ENCODE measurements around the gene CCDC77. TPM values are rescaled to one million over a fixed set of nuclear protein-coding genes. Genes with fewer than 3 reads are reported as not detected.

CCDC77 gene
- total and polyA plus RNA-seq, 10 of the 15 experiments (the other 5 are each of a cell fraction or from before 2014, with no cell fraction given): 8.8 to 22.5 (median 15.8) TPM

GRCh38 chr12:356276-356988, 45.0 kb upstream of the CCDC77 start:
- Histone ChIP-seq H3K9me3 (replicated peaks; ENCODE audit: control insufficient read depth, insufficient read depth, low read length) (no peaks in the 10 kb centered on the region), H3K79me2 (ENCODE audit: control insufficient read depth, insufficient read depth, low read length) (no peaks in the 10 kb centered on the region), H3K9ac (ENCODE audit: control insufficient read depth, insufficient read depth, low read length) (no peak overlapping the region), H3K27me3 (replicated peaks in 1 of 2; ENCODE audit: control insufficient read depth in 2 of 2, insufficient read depth in 2 of 2, low read length in 1 of 2) (no peaks in the 10 kb centered on the region), H3K36me3 (ENCODE audit: control insufficient read depth in 2 of 2, insufficient read depth in 2 of 2, low read length in 1 of 2) (peaks cover 6 to 34% of the 10 kb centered on the region in 2 experiments; a peak in 3 of 4 replicates), H2AFZ (ENCODE audit: control insufficient read depth, low read depth, low read length) (no peak overlapping the region), H3K4me3 (no peak overlapping the region), H3K27ac (ENCODE audit: control insufficient read depth, insufficient read depth) (no peak overlapping the region), H4K20me1 (ENCODE audit: control insufficient read depth, insufficient read depth) (no peaks in the 10 kb centered on the region), H3K4me2 (ENCODE audit: control insufficient read depth, insufficient read depth) (no peak overlapping the region), H3K4me1 (ENCODE audit: control insufficient read depth, insufficient read depth, low read length) (no peaks in the 10 kb centered on the region)
- intact Hi-C loops (cut with micrococcal nuclease; ENCODE audit: unreplicated experiment): no loop called here
- ChIA-PET SMC1A (ENCODE audit: uncharacterized antibody, unreplicated experiment) (no interaction called here), RAD21 (ENCODE audit: unreplicated experiment) (no interaction called here), POLR2A (interaction anchor here (0.8 to 1.1 kb wide), 2 partner anchors 17 to 33 kb away, joined by 4 to 5 read pairs; partner anchors contain the start of gene KDM5A), CTCF (no interaction called here)
- TSS peak; percentile 7 for BruUV-seq (replicated peaks)
- no peak for ATAC-seq
- WGBS (ENCODE audit: insufficient coverage, insufficient replicate concordance, low lambda C conversion rate, missing lambda C conversion rate): 92% methylated on average over 7 of the region's 7 CpGs
- no peak for FAIRE-seq
- DNase-seq (ENCODE audit: low read depth, low spot score): no peak
- TF ChIP-seq CREM (IDR thresholded peaks at IDR 0.05; ENCODE audit: low read depth): no peak
- TF ChIP-seq NR2F1 (conservative IDR thresholded peaks at IDR 0.05): no peak
- TF ChIP-seq STAT3 (IDR thresholded peaks at IDR 0.05; ENCODE audit: low read depth, low read length): no peak
- no peak for TF ChIP-seq RUNX3 (IDR thresholded peaks at IDR 0.05; ENCODE audit: low read length)
- no peak for TF ChIP-seq SUPT20H (IDR thresholded peaks at IDR 0.05; ENCODE audit: borderline replicate concordance, control insufficient read depth, low read depth, low read length)
- TF ChIP-seq ZNF622 (IDR thresholded peaks at IDR 0.05): no peak
- no peak for TF ChIP-seq EZH2 (IDR thresholded peaks at IDR 0.05; ENCODE audit: borderline replicate concordance, control insufficient read depth, low read depth, low read length)
- no peak for TF ChIP-seq BACH1 (IDR thresholded peaks at IDR 0.05; ENCODE audit: borderline replicate concordance)
- TF ChIP-seq POLR2A (IDR thresholded peaks at IDR 0.05; ENCODE audit: low read depth, low read length): no peak
- TF ChIP-seq JUNB (IDR thresholded peaks at IDR 0.05): no peak
- no peak for TF ChIP-seq MYC (IDR thresholded peaks at IDR 0.05; ENCODE audit: insufficient read depth, insufficient read length, insufficient replicate concordance, low read length, severe bottlenecking)
- TF ChIP-seq, protein P1, sequence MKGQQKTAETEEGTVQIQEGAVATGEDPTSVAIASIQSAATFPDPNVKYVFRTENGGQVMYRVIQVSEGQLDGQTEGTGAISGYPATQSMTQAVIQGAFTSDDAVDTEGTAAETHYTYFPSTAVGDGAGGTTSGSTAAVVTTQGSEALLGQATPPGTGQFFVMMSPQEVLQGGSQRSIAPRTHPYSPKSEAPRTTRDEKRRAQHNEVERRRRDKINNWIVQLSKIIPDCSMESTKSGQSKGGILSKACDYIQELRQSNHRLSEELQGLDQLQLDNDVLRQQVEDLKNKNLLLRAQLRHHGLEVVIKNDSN (IDR thresholded peaks at IDR 0.05; ENCODE audit: borderline replicate concordance, extremely low read length, insufficient read depth, low read depth, low read length): no peak
- TF ChIP-seq NFYA (IDR thresholded peaks at IDR 0.05; ENCODE audit: borderline replicate concordance, low read depth, low read length): no peak
- no peak for TF ChIP-seq KDM1A (IDR thresholded peaks at IDR 0.05; ENCODE audit: borderline replicate concordance)
- no peak for TF ChIP-seq PML (IDR thresholded peaks at IDR 0.05; ENCODE audit: low read length)
- no peak for TF ChIP-seq ZNF274 (IDR thresholded peaks at IDR 0.05; ENCODE audit: insufficient read depth, insufficient read length)
- TF ChIP-seq, protein P2, sequence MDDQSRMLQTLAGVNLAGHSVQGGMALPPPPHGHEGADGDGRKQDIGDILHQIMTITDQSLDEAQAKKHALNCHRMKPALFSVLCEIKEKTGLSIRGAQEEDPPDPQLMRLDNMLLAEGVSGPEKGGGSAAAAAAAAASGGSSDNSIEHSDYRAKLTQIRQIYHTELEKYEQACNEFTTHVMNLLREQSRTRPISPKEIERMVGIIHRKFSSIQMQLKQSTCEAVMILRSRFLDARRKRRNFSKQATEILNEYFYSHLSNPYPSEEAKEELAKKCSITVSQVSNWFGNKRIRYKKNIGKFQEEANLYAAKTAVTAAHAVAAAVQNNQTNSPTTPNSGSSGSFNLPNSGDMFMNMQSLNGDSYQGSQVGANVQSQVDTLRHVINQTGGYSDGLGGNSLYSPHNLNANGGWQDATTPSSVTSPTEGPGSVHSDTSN (IDR thresholded peaks at IDR 0.05; ENCODE audit: insufficient replicate concordance, low read depth, low read length): no peak
- no peak for TF ChIP-seq CBFB (IDR thresholded peaks at IDR 0.05; ENCODE audit: low read depth)
- in situ Hi-C loops (cut with MboI): no loop called here

All from GM12878 (cell line).